A549 treated with Hydrocortisone at 1 μM for 4 hours (cell line): Measurements from ENCODE around the gene ATF4. TPM values are rescaled to one million over a fixed set of nuclear protein-coding genes. Genes with fewer than 3 reads are reported as not detected.

Experiments
- total RNA-seq: library from RNA; stranded (reverse); fragments of 200-300 nt; extraction: Qiagen RNA extraction; gene quantifications from 5 replicates; pipeline ENCODE4 v1.2.3, GENCODE V29; 2022

The ATF4 gene, protein sequence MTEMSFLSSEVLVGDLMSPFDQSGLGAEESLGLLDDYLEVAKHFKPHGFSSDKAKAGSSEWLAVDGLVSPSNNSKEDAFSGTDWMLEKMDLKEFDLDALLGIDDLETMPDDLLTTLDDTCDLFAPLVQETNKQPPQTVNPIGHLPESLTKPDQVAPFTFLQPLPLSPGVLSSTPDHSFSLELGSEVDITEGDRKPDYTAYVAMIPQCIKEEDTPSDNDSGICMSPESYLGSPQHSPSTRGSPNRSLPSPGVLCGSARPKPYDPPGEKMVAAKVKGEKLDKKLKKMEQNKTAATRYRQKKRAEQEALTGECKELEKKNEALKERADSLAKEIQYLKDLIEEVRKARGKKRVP
- total RNA-seq = 301 to 376 TPM (median 345 TPM) in 5 replicates

DNA sequence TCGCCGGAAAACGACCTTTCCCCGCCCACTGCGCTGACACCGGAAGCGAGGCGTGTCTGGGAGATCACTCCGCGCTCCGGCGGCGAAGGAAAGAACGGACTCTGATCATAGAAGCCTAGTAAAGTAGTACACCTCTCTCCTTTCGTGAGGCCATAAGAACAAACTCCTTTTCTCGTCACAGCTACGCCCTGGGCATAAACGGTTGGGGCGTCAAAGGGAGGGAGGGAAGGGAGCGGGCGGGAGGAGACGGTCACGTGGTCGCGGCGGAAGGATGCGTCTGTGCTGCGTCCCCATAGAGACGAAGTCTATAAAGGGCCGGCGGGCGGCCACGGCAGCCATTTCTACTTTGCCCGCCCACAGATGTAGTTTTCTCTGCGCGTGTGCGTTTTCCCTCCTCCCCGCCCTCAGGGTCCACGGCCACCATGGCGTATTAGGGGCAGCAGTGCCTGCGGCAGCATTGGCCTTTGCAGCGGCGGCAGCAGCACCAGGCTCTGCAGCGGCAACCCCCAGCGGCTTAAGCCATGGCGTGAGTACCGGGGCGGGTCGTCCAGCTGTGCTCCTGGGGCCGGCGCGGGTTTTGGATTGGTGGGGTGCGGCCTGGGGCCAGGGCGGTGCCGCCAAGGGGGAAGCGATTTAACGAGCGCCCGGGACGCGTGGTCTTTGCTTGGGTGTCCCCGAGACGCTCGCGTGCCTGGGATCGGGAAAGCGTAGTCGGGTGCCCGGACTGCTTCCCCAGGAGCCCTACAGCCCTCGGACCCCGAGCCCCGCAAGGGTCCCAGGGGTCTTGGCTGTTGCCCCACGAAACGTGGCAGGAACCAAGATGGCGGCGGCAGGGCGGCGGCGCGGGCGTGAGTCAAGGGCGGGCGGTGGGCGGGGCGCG, at the start of gene ATF4:
Gene ATF4, plus strand, starts transcription at position 337 of the 880 bp plus-strand sequence. CDS start 884 bp downstream, outside the sequence.

DNA sequence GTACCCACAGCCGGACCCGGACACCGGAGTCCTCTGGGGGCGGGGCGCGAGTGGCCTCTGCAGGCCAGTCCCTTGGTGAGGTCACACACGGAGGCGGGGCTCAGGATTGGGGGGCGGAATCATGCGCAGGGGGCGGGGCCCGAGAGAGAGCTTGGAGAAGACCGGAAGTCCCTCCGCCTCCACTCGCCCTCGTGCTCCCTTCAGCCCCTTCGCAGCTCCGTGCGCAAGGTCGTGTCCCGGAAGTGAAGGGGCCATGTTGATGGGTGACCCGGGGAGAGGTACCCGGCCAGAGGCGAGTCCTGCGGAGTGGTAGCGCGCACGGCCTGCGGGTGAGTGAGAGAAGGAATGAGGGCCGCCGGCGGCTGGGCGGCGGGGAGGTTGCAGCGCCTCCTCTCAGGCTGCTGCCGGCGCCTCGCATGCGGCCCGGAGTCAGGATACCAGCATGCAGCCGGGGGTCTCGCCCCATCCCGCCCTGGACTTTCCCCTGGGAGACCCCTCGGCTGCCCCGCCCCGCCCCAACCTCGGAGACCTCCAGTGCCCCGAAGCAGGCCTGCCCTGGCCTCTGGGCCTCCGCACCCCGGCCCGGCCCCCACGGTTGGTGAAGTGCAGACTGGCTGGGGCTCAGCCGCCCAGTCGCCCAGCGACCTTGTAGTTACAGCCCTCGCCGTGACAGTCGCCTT, 18.1 kb upstream of the ATF4 start, which contains the start of gene MIEF1:
Gene MIEF1, plus strand, starts transcription at position 182 of the 680 bp plus-strand sequence. CDS start 9,005 bp downstream, outside the sequence.

DNA sequence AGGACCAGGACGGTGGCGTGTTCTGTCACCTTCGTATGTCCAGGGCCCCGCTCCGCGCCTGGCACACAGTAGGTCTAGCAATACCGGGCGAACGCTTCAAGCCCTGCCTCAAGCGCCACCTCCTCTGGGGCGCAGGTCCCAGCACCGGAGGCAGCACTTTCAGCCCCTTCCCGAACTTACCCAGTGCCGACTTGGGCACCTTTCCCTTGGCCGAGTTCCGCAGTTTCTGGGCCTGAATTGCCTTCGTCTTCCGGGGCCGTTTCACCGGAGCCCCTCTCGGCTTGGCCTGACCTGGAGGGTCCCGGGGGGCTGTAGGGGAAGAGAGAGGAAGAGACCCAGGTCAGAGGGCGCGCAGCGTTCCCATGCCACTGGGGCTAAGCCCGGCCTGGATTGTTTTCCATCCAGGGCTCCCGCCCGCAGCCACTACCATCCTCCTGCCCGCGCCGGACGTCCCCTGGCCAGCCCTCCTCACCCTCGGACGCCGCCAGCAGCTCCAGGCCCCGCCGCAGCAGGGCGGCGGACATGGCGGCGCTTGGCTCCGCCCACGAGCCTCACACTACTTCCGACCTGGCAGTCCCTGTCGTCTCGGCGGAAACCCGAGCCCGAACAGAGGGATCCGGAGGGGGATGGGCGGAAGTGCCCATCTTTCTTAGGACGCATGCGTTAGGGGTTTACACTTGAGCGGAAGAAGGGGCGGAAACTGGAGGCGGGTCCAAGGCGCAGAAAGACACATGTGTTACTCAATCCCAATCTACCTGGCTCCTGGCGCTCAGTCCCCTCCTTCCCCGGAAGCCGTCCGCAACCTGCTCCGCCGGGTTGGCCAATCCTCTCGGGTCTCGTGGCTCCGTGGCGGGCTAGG, 12.1 kb downstream of the ATF4 start, which contains the start of gene RPS19BP1:
Gene RPS19BP1, minus strand, starts transcription at position 534 of the 859 bp plus-strand sequence. Its CDS starts 10 bp downstream, at position 524.

DNA sequence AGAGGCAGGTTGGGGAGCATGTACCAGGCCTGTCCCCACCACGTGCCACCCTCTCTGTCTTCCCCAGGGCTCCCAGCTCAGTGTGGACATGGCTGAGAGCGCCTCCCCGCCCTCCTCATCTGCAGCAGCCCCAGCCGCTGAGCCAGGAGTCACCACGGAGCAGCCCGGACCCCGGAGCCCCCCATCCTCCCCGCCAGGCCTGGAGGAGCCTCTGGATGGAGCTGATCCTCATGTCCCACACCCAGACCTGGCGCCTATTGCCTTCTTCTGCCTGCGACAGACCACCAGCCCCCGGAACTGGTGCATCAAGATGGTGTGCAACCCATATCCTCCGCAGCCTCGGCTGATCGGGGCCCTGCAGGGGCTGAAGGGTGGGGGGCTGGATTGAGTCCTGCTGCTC, 50.3 kb downstream of the ATF4 start, which contains the start of gene CACNA1I:
Gene CACNA1I, plus strand, starts transcription at position 89 of the 400 bp plus-strand sequence. Its CDS starts 0 bp downstream, at position 89.

Other genes starting within 250 kb of the ATF4 start
- 1,752 to 2,087 TPM (median 1,764 TPM) in 5 replicates for gene RPL3, start 200.9 kb upstream of the ATF4 start, total RNA-seq
- 11.0 to 12.8 TPM (median 11.5 TPM) in 5 replicates for gene SYNGR1, start 170.6 kb upstream of the ATF4 start, total RNA-seq
- 8.5 to 10.4 TPM (median 10.0 TPM) in 5 replicates for gene TAB1, start 120.8 kb upstream of the ATF4 start, total RNA-seq
- gene MGAT3, start 63.5 kb upstream of the ATF4 start, total RNA-seq = 0.55 to 0.91 TPM (median 0.75 TPM) in 5 replicates
- 23.9 to 31.2 TPM (median 25.1 TPM) in 5 replicates for gene MIEF1, start 18.3 kb upstream of the ATF4 start, total RNA-seq
- 70.8 to 109 TPM (median 97.8 TPM) in 5 replicates for gene RPS19BP1, start 12.2 kb downstream of the ATF4 start, total RNA-seq
- 0.05 to 0.07 TPM (median 0.05 TPM) in 5 replicates for gene CACNA1I, start 50.2 kb downstream of the ATF4 start, total RNA-seq